ENCODE measurements around the gene ERICH4.

The ERICH4 gene

DNA sequence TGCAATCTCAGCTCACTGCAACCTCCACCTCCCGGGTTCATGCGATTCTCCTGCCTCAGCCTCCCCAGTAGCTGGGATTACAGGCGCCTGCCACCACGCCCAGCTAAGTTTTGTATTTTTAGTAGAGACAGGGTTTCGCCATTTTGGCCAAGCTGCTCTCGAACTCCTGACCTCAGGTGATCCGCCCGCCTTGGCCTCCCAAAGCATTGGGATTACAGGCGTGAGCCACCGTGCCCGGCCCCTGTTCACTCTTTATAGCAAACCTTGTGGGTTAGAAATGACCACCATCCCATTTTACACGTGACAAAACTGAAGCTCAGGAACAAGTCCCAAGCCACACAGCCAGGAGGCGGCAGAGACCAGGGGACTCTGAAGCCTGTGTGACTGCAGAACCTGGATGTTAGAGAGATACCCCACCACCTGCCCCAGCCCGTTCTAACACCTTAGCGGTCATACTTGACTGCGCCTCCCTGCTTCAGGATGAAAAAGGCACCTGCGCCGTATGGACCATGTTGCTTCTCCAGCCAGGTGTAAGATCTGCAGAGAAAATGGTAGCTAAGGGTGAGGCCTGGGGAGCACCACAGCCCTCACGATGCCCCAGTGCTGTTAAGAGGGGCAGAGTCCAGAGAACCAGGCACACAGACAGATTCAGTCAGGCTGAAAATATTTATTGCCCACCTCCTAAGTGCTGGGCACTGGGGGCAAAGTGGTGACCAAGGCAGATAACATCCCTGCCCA is 6.9 kb upstream of the ERICH4 start:
- Mint-ChIP-seq H3K27me3 (no peaks in the 10 kb centered on the region), H3K4me1 (peaks cover 7 to 16% of the 10 kb centered on the region in 2 donors), H3K36me3 (peaks cover 22 to 32% of the 10 kb centered on the region in 2 donors), H3K4me3 (no peak overlapping the region), H3K9me3 (no peaks in the 10 kb centered on the region), H3K27ac (no peak overlapping the region)
- no peak for DNase-seq
- ATAC-seq (replicated peaks) = no peak

DNA sequence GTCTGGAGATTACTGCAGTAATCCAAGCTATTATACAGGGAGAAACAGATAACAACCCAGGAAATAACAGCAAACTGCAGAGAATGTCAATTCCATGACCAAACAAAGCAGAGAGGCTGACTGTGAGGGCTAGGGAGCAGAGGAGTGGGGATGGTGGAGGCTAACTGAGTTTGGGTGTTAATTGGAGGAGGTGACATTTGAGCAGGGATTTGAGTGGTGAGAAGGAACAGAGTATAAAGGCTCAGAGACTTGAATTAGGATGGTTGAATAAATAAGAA is 6.3 kb upstream of the ERICH4 start:
- ATAC-seq (replicated peaks) (no peak), DNase-seq (no peak)
- H3K4me1 Mint-ChIP-seq = peaks cover 7 to 16% of the 10 kb centered on the region in 2 donors
- H3K9me3 Mint-ChIP-seq = no peaks in the 10 kb centered on the region
- peaks cover 0 to 4% of the 10 kb centered on the region in 2 donors for H3K27me3 Mint-ChIP-seq
- peaks cover 22 to 28% of the 10 kb centered on the region in 2 donors for H3K36me3 Mint-ChIP-seq
- H3K4me3 Mint-ChIP-seq = no peak overlapping the region
- no peak overlapping the region for H3K27ac Mint-ChIP-seq

DNA sequence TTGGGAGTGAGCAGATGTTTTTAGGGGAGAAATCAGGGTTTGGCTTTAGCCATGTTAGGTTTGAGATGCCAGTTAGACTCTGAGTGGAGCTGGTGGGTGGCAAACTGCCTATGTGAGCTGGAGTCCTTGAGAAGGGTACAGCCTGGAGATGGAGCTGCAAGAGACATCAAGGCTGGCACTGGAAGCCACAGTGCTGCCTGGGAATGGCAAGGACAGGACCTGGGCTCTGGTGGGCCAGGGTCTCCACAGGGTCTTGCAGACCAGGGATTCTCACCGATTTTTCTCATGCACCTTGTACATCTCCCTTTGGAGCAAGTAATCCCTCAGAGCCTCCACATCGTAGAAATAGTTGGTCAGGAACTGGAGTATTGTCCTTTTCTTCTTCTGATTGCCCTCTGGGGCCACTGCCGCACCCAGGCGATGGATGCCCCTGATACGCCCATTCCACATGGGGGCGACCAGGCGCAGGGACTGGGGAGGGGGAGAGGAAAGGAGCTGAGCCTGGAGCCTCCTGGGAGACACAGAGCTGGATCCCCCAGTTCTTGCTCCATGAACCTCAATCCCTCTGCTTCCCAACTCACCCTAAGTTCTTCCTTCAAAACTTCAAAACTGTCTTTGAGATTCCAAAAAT is 4.9 kb upstream of the ERICH4 start:
- H3K9me3 Mint-ChIP-seq = no peaks in the 10 kb centered on the region
- peak overlapping the region; percentile 20 to 26 for H3K4me3 Mint-ChIP-seq
- peaks cover 17% of the 10 kb centered on the region in 2 donors for H3K36me3 Mint-ChIP-seq

DNA sequence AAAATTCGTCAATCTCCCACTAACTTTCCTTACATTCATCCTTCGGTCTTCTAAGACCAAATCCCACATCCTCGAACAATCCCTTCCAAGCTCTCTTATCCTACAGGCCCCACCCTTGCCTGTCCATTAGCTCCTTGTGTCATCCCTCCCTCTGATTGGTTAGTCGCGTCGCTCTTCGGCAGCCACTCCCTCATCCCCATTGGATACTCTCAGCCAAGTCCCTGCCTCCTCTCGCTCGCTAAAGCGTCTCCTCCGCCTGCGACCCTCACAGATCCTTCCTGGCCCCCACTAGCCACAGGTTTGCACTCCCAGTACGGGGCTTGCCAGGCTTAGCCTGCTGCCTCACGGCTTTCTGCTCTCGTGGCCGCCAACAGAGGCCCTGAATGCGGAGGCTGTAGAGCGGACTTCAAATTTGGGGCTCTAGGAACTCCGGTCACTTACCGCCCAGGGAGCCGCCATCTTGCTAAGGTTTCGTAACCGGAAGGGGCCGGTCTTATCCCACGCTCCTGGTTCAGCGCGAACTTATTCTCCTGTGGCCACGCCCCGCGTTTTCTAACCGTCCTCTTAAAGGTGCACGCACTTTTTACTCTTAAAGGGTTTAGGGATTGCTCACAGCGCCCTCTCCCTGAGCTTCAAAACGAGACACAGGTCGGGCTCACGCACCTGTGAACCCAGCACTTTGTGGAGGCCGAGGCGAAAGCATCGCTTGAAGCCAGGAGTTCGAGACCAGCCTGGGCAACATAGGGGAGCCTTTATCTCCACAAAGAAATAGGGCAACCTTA is 3.3 kb upstream of the ERICH4 start, which contains the start of gene DMAC2:
TSS of gene DMAC2 (minus strand) at position 472 of the 782 bp plus-strand sequence. CDS start at position 459, 13 bp downstream.
- Mint-ChIP-seq H3K27me3 (peaks cover 11 to 21% of the 10 kb centered on the region in 2 donors), H3K27ac (peak within 1 kb of the TSS; percentile 9), H3K4me3 (peak within 1 kb of the TSS in 1 of 2 donors; percentile 26), H3K4me1 (peaks cover 7 to 16% of the 10 kb centered on the region in 2 donors), H3K9me3 (no peaks in the 10 kb centered on the region), H3K36me3 (peaks cover 11 to 15% of the 10 kb centered on the region in 2 donors)
- peak; percentile 92 for DNase-seq
- peak; percentile 97 to 98 for ATAC-seq (replicated peaks)

More for the DNA sequence above, 4.9 kb upstream of the ERICH4 start:
- Mint-ChIP-seq H3K4me1 (peaks cover 7 to 16% of the 10 kb centered on the region in 2 donors), H3K27ac (no peak overlapping the region), H3K27me3 (peaks cover 0 to 6% of the 10 kb centered on the region in 2 donors)
- ATAC-seq (replicated peaks) = no peak
- DNase-seq = no peak

DNA sequence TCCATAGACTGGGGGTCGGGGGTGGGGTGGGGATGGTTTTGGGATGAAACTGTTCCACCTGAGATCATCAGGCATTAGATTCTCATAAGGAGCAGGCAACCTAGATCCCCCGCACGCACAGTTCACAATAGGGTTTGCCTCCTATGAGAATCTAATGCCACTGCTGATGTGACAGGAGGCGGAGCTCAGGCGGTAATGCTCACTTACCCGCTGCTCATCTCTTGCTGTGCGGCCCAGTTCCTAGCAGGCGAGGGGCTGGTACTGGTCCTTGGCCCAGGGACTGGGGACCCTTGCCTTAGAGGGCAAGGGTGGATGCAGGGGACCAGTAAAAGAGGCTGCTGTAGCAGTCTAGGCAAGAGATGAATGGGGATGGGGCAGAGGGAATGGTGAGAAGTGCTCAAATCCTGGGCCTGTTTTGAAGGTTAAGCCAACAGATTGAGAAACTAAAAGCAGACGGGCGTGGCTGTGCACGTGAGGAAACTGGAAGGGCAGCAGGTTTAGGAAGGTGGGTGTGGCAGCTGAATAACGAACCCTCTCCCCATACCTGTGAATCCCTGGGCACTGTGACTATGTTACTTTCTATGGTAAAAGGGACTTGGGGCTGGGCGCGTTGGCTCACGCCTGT is 1.5 kb upstream of the ERICH4 start:
- no peak for DNase-seq
- H3K27ac Mint-ChIP-seq = peak overlapping the region; percentile 33

DNA sequence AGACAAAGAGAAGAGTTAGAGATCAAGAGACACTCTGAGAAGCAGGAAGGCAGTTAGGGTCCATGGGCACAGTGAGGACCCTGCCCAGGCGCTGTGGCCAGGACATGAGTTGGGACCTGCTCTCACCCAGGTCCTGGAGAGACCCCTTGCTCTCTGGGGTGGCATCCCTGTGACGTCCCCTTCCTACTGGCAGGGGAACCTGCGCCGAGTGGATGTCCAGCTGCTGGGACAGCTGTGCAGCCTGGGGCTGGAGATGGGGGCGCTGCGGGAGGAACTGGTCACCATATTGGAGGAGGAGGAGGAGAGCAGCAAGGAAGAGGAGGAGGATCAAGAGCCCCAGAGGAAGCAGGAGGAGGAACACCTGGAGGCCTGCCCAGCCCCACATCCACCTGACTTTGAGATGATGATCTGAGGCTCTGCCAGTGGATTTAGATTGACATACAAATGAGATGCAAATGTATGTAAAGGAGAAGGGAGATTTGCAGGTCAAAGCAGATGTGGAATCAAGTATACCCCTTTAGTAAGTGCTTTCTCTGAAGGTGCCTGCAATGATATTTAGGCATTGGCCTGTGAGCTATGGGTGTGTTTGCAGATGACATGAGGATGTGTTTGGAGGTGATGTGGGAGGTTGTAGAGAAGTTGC is 978 bp downstream of the ERICH4 start:
- Mint-ChIP-seq H3K36me3 (no peaks in the 10 kb centered on the region), H3K4me3 (no peak overlapping the region), H3K27me3 (peaks cover 16 to 32% of the 10 kb centered on the region in 2 donors), H3K4me1 (peaks cover 5 to 7% of the 10 kb centered on the region in 2 donors), H3K9me3 (no peaks in the 10 kb centered on the region), H3K27ac (no peak overlapping the region)
- DNase-seq (no peak), ATAC-seq (replicated peaks) (no peak)

More for the DNA sequence above, 1.5 kb upstream of the ERICH4 start:
- no peak for ATAC-seq (replicated peaks)
- Mint-ChIP-seq H3K36me3 (peaks cover 9 to 13% of the 10 kb centered on the region in 2 donors), H3K4me1 (peaks cover 7 to 15% of the 10 kb centered on the region in 2 donors), H3K27me3 (peaks cover 14 to 24% of the 10 kb centered on the region in 2 donors), H3K9me3 (no peaks in the 10 kb centered on the region), H3K4me3 (no peak overlapping the region)

DNA sequence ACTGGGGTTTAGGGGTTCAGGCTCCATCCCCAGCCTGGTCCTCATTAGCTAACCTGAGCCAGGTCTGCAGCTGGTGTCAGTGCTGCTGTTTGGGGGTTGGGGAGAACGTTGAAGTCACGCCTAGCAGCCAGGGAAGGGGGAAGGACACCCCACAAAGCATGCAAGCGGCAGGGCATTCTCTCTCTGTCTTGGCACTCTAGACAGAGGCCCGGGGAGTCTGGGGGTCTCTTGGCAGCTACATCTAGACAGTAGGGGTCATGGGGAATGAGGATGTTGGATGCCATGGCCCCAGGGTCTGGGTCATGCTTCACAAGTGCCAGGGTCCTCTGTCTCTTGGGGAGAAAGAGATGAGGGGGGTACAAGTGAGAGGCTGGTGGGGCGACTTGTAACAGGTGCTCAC is 2.6 kb downstream of the ERICH4 start:
- no peak for ATAC-seq (replicated peaks)
- Mint-ChIP-seq H3K36me3 (no peaks in the 10 kb centered on the region), H3K9me3 (no peaks in the 10 kb centered on the region), H3K4me3 (no peak overlapping the region), H3K4me1 (peaks cover 12 to 18% of the 10 kb centered on the region in 2 donors), H3K27me3 (peaks cover 16 to 41% of the 10 kb centered on the region in 2 donors), H3K27ac (no peak overlapping the region)
- no peak for DNase-seq

DNA sequence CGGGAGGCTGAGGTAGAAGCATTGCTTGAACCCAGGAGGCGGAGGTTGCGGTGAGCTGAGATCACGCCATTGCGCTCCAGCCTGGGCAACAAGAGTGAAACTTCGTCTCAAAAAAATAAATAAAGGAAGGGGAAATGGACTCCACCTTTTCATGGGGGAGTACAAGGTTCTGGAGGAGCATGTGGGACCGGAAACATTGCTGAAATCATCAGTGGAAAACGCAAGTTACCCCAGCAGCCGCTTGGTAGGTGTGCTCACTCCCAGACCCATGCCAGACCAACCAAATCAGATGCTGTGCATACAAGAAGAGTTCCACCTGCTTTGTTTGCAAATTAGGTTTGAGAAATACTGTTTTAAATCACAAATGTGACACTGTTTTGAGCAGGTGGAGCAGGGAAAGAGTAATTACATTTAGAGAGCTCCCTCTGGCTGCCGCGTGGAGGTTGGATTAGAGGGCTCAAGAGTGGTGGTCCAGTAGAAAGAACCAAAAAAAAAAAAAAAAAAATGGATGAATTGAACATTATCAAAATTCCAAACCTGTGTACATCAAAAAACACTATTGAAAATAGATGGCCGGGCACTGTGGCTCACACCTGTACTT is 4.9 kb downstream of the ERICH4 start:
- H3K27me3 Mint-ChIP-seq = peaks cover 16 to 36% of the 10 kb centered on the region in 2 donors
- no peaks in the 10 kb centered on the region for H3K9me3 Mint-ChIP-seq
- no peak overlapping the region for H3K27ac Mint-ChIP-seq
- peaks cover 10 to 18% of the 10 kb centered on the region in 2 donors for H3K4me1 Mint-ChIP-seq
- no peaks in the 10 kb centered on the region for H3K36me3 Mint-ChIP-seq
- H3K4me3 Mint-ChIP-seq = no peak overlapping the region
- ATAC-seq (replicated peaks) = no peak
- DNase-seq = no peak

DNA sequence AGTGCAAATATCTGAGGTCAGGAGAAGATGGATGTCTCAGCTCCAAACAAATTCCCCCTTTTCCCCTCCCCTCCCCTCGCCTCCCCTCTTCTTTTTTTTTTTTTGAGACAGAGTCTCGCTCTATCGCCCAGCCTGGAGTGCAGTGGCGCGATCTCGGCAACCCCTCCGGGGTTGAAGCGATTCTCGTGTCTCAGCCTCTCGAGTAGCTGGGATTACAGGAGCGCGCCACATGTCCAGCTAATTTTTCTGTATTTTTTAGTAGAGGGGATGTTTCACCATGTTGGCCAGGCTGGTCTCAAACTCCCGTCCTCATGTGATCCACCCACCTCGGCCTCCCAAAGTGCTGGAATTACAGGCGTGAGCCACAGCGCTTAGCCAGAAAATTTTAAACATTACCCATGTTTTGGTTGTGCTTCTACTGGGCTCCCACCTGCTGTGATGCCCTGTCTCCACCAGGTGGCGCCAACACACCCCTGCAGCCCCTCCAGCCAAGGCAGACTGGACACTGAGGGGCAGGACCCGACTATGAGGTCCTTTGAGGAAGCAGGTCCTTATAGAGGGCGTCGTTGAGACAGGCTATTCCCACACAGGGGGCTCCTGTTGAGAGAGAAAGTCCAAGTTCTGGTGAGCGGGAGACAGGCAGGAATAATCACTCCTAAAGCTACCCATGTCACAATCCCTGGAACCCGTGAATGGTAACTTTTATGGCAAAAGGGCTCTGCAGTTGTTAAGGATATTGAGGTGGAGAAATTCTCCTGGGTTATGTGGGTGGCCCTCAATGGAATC is 6.3 kb downstream of the ERICH4 start:
- Mint-ChIP-seq H3K27ac (peak overlapping the region; percentile 90), H3K4me3 (peak overlapping the region; percentile 85 to 90), H3K4me1 (peaks cover 16 to 28% of the 10 kb centered on the region in 2 donors), H3K9me3 (no peaks in the 10 kb centered on the region), H3K27me3 (peaks cover 7 to 22% of the 10 kb centered on the region in 2 donors), H3K36me3 (no peaks in the 10 kb centered on the region)
- ATAC-seq (replicated peaks) (peak; percentile 94 to 96), DNase-seq (peak; percentile 71)

DNA sequence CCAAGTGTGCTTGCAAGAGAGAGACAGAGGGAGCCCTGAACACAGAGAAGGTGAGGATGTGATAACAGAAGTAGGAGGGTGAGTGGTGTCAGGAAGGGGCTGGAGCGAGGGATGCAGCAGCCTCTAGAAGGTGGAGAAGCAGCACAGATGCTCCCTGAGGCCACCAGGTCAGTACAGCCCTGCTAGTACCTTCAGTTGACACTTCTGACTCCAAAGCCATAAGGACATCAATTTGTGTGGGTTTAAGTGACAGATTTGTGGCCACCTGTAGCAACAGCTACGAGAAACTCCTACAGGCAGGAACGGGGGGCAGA is 6.9 kb downstream of the ERICH4 start:
- Mint-ChIP-seq H3K4me1 (peaks cover 18 to 28% of the 10 kb centered on the region in 2 donors), H3K36me3 (no peaks in the 10 kb centered on the region), H3K27ac (no peak overlapping the region), H3K9me3 (no peaks in the 10 kb centered on the region), H3K4me3 (peak overlapping the region; percentile 85 to 90), H3K27me3 (peaks cover 5 to 20% of the 10 kb centered on the region in 2 donors)
- ATAC-seq (replicated peaks) (peak; percentile 35 to 44), DNase-seq (no peak)

DNA sequence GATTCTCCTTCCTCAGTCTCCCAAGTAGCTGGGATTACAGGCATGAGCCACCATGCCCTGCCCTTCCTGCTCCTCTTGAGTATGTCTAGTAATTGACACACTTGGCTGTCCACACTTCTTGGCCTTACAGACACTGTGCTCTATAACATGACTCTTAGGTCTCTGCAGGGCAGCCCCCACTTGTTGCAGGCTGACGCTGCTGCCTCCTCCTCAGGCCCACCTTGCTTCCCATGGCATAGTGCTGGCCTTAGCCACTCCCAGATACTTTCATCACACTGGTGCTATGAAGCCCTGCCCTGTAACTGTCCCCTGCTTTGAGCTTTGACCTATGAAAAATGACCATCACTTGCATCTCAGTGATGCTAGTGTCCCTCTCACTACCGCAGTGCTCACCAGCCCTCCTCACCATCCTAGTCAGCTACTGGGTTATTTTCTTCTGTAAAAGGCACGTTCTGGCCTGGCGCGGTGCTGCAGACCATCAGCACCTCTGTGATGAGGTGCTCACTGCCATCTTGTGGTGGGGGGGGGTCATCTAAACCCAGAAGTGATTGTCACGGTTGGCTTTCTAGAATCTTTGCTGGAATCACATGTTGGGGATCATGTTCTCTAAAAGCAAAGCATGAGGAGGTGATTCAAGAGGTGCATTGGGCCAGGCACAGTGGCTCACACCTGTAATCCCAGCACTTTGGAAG is 9.8 kb downstream of the ERICH4 start:
- H3K4me3 Mint-ChIP-seq = no peak overlapping the region
- DNase-seq (no peak), ATAC-seq (replicated peaks) (no peak)
- peaks cover 4 to 22% of the 10 kb centered on the region in 2 donors for H3K27me3 Mint-ChIP-seq
- no peaks in the 10 kb centered on the region for H3K36me3 Mint-ChIP-seq
- peaks cover 20 to 36% of the 10 kb centered on the region in 2 donors for H3K4me1 Mint-ChIP-seq
- no peaks in the 10 kb centered on the region for H3K9me3 Mint-ChIP-seq
- no peak overlapping the region for H3K27ac Mint-ChIP-seq

DNA sequence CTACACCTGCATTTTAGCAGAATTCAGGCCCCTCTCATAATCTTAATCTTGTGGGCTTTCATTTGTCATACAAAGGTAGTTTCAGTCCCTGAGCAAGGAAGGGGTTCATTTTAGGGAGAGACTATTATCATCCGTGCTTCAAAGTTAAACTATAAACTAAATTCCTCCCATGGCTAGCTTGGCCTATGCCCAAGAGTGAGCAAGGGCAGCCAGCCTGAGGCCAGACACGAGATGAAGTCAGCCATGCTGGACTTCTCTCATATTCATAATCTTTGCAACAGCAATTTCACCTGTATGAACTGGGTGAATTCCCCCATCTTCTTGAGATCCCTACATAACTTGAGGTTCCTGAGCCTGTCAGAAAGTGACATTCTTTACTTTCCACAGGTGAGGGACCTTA is 13.0 kb downstream of the ERICH4 start:
- Mint-ChIP-seq H3K27ac (no peak overlapping the region), H3K36me3 (no peaks in the 10 kb centered on the region), H3K27me3 (peaks cover 13 to 24% of the 10 kb centered on the region in 2 donors), H3K4me1 (peaks cover 10 to 26% of the 10 kb centered on the region in 2 donors), H3K9me3 (no peaks in the 10 kb centered on the region), H3K4me3 (no peak overlapping the region)
- DNase-seq (no peak), ATAC-seq (replicated peaks) (no peak)
